Measurements from ENCODE around the gene PRKD2.

DNA sequence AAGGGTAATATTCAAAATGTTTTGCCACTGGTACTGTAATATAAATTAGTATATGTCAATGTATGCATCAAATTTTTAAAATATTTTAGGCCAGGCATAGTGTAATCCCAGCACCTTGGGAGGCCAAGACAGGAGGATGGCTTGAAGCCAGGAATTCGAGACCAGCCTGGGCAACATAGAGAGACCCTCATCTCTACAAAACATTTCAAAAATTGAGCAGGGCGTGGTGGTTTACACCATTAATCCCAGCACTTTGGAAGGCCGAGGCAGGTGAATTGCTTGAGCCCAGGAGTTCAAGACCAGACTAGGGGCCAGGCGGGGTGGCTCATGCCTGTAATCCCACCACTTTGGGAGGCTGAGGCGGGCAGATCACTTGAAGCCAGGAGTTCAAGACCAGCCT lies 43.4 kb upstream of the PRKD2 start:
- no peak for TF ChIP-seq POLR2A (IDR thresholded peaks at IDR 0.05)
- TF ChIP-seq, protein P1, sequence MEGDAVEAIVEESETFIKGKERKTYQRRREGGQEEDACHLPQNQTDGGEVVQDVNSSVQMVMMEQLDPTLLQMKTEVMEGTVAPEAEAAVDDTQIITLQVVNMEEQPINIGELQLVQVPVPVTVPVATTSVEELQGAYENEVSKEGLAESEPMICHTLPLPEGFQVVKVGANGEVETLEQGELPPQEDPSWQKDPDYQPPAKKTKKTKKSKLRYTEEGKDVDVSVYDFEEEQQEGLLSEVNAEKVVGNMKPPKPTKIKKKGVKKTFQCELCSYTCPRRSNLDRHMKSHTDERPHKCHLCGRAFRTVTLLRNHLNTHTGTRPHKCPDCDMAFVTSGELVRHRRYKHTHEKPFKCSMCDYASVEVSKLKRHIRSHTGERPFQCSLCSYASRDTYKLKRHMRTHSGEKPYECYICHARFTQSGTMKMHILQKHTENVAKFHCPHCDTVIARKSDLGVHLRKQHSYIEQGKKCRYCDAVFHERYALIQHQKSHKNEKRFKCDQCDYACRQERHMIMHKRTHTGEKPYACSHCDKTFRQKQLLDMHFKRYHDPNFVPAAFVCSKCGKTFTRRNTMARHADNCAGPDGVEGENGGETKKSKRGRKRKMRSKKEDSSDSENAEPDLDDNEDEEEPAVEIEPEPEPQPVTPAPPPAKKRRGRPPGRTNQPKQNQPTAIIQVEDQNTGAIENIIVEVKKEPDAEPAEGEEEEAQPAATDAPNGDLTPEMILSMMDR (IDR thresholded peaks at IDR 0.05) = no peak
